ENCODE measurements around the gene BIRC7.

The BIRC7 gene, protein sequence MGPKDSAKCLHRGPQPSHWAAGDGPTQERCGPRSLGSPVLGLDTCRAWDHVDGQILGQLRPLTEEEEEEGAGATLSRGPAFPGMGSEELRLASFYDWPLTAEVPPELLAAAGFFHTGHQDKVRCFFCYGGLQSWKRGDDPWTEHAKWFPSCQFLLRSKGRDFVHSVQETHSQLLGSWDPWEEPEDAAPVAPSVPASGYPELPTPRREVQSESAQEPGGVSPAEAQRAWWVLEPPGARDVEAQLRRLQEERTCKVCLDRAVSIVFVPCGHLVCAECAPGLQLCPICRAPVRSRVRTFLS

DNA sequence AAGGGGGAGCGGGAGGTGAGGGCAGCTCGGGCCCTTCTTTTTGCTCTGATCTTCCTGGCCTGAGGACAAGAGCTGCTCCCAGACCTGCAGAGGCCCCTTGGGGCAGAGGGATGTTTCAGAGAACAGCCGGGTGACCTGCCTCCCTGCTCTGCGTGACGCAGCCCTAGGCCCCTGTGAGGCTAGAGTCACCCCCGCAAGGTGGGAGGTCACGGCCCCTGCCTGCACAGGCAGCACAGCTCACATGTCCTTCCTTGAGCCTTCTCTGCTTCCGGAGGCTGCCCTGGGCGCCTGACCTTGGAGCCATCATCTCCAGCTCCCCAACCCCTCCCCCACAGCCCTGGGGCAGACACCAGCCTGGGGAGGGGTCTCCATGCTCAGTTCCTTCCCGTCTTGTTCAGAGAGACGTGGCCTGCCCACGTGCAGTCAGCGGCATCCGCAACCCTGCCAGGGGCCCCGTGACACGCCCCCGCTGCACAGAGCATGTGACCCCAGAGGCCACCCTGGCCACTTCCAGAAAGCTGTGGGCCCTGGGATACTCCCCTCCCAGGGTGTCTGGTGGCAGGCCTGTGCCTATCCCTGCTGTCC lies at the start of gene BIRC7:
BIRC7 (plus strand) TSS at position 507 of the 585 bp plus-strand sequence. CDS start 192 bp downstream, outside the sequence.
- no peak for DNase-seq

DNA sequence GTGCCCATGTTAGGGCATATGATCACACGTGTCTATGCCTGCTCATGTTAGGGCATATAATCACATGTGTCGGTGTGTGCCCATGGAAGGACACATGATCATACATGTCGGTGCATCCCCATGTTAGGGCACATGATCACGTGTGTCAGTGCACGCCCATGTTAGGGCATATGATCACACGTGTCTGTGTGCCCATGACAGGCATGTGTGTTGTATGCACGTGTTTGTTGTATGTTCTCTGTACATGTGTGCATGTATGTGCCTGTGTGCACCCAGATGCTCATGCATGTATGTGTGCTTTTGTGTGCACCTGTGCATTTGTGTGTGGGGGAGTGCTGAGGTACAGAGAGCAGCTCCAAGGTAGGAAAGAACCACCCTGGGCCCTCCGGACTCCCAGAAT lies 49.6 kb upstream of the BIRC7 start:
- DNase-seq: no peak

DNA sequence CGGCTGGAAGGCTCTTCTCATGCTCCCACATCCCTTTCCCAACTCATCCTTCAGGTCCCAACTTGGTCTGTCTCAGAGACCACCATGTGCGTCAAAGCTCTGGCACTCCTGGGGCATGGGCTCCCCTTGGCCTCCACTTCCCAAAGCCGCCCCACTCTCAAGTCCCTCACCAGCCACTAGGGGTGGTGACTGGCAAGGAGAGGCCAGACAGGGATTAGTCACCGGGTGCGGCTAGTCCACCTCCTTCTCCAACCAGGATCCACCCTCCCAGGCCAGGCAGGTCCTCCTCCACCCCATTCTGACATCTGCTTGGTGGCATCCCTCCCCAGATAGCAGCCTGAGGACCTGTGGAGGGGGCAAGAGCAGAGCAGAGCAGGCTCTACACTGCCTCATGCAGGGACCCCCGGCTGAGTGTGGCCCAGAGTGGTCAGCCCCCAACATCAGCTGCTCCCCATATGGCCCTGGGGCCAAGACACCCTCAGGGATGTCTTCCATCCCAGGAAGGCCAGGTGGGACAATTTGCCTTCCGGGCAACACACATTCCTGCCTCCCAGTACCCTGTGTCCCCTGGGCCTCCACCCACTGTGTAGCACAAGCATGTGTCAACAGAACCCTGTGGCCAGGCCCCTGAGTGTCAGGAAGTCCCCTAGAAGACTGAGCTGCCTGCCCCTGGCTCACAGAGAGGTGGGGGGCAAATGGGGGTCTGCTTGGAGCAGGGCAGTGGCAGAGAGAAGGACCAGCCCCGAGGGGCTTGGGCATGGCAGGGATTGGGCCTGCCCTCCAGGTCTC lies 49.0 kb upstream of the BIRC7 start:
- DNase-seq: no peak

DNA sequence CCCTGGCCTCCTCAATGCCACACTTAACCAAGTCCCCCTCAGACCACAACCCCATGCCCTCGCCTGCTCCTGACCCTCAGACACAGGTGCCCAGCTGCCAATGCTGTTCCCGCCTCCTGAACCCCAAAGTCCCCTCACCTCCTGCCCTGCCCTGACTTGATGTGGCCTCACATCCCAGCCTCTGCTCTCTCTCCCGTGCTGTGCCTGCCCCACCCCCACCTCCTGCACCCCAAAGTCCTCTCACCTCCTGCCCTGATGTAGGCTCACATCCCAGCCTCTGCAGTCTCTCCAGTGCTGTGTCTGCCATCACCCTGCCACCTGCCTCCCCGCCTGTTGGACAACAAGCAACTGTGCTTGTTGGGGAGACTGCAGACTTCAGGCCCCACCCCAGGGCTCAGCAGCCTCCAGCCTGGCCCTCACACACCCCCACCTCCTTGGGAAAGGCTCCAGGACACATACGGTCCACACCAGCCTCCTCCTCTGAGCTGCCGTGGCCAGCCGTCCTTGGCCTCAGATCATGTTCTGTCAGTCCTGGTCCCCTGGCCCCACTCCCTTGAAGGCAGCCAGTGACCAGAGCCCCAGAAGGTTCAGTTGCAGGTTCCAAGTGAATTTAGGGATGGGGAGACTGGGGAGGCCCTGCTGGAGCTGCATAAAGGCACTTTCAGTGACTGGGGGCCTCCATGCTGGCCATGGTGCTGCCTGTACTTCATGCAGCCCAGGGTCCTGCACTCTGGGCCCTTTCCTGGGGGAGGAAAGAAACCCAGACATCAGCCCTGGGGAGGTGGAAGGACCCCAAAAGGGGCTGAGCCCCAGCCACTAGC lies 48.2 kb upstream of the BIRC7 start:
- no peak for DNase-seq

DNA sequence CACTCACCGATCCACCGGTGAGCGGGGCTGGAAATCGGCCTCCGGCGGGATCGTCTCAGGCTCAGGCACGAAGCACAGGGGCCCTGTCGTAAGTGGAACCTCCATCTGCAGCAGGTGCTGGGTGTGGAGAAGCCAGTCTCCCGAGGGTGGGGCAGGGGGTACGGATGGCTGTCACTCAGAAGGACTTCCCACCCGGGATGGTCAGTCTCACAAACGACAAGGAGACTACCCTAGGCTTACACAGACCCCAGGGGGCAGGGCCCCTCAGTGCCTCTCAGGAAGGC lies 47.6 kb upstream of the BIRC7 start:
- no peak for DNase-seq

DNA sequence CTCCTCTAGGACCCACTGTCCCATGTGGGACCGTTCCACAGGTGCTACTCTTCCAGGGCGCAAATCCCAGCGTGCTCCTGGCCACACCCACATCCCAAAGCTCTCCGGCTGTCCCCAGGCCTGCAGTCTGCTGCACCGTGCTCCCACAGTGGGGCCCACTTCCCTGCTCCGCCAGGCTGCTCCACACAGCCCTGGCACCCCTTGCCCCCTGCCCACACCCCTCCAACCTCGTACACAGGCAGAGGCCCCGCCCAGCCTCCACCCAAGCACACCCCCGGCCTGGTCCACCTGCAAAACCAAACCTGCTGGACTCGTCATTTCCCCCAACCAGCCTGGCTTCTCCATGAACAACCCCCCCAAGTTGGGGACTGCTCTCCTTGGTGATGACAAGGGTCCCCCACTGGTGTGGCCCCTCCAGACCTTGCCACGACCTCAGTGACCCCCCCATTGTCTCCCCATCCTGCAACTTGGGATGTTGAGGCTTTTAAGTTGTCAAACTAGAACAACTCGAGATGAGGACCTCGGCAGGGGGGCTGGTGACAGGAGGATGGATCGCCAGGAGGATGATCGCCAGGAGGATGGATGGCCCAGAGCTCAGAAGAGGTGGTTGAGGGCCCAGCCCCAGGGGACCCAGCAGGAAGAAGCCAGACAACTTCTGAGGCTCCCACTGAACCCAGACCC lies 46.9 kb upstream of the BIRC7 start:
- DNase-seq: no peak

DNA sequence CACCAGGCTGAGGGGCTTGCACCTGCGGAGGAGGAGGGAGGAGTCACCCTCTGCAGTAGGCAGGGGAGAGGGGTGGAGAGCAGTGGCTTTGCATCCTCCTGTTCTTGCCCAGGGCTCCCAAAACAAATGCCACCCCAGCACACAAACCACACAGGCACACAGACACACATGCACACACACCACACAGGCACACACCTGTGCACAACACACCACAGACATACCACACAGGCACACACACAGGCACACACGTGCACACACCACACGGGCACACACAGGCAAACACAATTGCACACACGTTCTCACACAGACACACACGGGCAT lies 46.4 kb upstream of the BIRC7 start:
- no peak for DNase-seq

DNA sequence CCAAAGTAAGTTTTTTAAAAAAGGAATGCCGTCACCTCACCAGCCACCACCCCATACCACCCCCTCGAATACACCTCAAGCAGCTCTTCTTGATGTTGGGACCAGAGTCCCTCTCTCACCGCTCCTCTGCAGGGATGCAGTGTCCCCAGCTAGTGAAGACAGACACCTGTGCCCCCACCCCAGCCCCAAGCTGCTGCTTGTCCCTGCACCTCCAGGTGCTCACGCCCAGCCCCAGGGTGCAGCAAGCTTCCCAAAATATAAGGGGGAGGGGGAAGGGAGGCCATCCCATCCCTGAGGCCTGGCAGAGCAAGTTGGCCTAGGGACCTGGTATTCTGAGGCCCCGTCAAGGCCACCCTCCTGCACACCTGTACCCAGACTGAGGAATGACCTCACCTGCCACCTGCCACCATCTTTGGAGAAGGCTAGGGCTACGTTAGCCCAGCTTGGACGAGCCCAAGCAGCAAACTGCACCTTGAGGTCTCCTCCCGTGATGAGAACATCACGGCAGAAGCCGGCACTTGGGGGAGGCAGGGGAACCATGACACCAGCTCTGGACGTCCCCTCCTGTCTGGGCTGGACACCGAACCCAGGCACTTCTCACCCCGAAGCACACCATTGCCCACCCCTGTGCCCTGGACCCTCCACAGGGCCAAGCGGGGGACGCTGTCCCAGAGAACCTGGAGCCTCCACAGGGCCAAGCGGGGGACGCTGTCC lies 45.7 kb upstream of the BIRC7 start:
- no peak for DNase-seq

DNA sequence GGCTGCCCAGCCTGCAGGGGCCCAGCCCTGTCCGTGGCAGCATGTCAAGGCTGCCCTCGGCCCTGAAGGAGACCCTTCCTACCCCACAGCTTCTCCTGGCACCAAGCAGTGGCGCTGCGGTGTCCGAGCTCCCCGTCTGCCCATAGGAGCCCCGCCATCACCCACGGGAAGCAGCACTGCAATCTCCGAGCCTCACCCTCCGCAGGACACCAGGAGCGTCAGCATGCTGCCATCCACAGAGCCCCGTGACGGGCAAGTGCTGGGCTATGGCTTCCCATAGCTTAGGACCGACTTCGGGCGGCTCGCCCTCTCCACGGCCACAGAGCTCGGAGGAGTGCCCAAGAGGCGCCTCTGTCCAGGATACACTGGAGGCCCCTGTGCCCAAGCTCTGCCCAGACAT lies 44.9 kb upstream of the BIRC7 start:
- DNase-seq: no peak

DNA sequence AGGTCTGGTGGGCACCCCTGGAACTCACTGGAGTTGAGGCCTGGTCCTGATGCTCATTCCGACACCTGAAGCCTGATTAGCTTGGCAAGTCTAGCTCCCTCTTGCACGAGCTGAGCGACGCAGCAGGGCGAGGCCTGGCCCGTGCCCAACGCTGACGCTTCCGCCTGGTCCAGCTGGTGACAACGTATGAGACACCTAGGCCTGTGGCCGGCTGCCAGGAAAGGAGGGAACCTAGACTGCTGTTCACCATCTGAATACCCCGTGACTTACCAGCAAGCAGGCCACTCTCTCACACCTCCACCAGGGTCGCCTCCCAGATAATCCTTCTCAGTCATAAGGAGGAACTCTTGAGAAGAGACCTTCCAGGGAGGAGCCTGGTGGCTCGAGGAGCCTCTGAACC lies 44.3 kb upstream of the BIRC7 start:
- DNase-seq: peak; percentile 92

DNA sequence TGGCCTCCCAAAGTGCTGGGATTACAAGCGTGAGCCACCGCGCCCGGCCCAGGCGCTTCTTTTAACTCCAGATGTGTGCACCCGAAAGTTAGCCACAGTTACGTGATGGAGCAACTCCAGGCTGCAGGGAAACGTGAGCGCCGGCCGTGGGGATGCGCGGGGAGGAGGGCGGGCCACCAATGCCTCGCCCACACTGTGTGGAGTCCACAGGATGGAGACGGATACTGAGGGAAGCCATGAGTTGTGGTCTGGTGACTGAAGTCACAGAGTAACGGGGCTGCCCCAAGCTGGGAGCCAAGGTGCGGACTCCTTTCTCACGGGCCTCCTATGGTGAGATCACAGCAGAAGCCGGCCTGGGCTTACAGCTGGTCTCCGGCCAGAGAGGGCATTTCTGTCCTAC lies 43.0 kb upstream of the BIRC7 start:
- no peak for DNase-seq

DNA sequence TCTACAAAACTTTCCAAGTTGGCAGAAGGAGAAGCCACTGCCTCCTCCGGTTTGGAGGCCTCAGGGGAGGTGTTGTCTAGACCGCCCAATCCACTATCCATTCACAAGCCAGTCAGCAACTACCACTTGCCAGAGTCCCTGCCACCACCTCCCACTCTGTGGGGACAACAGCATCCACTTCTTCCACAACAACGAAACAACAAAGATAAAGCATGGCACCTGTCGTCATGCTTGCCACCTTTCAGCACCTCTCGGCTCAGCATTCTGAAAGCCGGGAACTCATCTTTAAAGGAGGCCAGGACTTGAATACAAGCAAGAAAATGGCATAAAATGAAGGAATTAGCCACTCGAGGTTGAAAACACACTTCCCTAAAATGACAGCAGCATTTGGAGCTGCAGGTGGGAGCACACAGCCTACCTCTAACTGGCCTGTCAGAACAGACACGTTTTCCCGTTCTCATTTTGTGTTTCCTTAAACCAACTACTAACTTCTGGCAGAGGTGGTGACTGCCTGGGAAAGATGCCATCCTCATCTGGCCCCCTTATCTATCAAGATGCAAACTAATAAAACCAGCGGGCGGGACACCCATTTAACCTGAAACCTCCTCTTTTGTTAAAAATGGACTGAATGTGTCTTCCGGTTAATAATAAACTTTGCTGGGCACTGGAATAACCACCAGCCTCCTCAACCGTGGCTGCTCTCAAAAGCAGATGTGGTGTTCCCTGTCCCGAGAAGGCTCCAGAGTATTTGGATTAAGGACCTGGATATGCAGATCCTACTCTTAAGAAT lies 41.5 kb upstream of the BIRC7 start:
- DNase-seq: no peak

DNA sequence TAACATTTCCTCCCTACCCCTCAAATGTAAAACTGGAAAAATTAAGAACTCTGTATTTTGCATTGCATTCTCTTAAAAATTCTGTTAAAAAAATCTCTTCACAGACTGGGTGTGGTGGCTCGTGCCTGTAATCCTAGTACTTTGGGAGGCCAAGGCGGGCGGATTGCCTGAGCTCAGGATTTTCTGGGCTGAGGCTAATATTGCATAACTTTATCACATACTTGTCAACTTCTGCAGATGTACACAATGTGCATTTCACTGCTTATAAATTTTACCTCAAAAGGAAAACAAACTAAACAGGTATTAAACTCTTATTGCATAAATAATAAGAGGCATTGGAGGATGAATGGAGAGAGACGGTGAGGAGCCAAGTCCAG lies 40.9 kb upstream of the BIRC7 start:
- no peak for DNase-seq

DNA sequence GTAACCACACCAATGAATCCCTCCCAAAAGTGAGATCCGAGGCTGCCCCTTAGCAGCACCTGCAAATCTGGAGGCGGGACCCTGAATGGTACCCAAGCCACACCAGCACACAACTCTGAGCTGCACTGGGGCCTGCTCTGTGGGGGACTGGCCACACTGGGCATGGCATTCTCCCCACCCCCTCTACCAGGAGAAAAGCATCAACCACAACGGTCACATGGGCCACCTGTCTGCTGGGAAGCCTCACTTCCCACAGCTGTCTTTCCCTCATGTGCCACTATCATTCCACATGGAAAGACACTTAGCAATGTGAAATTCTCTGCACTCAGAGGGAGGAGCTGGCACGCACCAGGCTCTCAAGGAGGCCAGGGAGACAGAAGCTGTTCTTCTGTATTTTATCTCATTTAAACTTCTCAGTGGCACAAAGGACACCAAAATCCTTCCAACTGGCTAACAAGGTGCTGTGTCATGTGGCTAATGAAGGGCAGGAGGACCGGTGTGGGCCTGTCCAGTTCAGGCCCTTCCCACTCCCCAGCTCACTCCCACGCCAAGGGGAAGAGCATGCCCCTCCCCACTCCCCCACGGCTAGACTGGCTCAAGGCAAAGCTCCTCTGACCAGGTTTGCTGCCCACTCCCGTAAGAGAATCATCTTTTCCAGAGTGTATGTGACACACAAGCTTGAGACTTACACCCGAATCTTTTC lies 38.8 kb upstream of the BIRC7 start:
- no peak for DNase-seq

DNA sequence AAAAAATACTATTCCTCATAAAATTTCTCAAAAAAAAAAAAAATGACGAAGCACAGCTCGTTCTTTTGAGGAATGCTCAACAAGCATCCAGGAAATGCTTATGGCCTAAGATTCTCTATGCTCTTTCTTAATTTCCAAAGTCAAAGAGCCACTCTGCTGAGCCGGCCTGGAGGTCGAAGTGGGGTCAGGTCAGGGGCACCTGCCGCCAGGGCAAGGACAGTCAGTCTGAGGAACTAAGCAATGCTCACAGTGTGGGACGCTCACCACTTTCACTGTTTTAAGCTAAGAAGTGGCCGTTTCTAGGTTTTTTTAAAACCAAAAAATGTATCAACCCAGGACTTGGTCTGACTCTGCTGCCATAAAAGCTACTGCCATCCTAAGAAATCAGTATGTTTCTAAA lies 37.1 kb upstream of the BIRC7 start:
- DNase-seq: no peak

DNA sequence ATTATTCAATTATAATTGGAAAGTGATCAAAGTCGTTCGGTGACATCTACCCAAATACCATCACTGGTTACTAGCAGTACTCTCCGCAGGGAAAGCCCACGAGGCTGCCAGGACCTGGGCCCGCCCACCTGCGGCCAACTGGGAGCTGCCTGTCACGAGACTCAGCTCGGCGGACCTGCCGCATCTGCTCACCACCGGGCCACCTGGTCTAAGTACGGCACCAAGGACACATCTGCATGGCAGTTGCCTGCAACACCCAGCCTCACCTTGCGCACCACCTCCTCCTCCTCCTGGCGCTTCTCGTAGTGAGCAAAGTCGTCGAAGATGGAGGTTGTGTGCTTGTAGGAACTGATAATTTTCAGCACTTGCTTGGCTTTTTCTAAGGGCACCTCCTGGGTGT lies 33.7 kb upstream of the BIRC7 start:
- DNase-seq: no peak

DNA sequence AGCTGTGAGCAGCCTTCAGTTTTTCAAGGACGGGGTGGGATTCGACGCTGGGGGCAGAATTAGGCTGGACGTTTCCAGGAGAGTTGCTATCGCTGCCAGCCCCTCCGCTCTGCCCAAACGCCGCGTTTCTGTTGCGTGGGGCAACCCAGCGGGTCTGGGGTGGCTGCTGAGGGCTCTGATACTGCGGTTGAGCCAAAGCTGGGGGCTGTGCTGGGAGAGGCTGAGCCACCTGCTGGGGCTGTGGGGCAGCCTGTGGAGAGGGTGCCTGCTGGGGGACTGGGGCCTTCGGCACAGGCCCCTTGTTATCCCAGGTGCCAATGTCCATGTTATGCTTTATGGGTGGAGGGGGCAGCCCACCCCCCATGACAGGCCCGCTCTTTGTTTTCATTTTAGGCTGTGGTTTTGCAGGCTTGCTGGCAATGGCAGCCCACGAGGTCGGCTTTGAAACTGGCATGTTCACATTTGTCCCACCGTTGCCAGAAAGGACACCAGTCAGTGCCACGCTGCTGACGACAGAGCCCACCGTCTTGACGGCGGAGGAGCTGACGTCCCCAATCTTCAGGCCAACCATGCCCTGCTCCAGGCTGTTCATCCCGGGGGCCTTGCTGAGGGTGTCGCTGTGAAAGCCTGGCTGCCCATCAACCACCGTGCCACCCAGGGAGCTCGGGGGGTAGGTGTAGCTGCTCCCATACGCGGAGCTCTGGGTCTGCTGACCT lies 32.7 kb upstream of the BIRC7 start:
- no peak for DNase-seq

DNA sequence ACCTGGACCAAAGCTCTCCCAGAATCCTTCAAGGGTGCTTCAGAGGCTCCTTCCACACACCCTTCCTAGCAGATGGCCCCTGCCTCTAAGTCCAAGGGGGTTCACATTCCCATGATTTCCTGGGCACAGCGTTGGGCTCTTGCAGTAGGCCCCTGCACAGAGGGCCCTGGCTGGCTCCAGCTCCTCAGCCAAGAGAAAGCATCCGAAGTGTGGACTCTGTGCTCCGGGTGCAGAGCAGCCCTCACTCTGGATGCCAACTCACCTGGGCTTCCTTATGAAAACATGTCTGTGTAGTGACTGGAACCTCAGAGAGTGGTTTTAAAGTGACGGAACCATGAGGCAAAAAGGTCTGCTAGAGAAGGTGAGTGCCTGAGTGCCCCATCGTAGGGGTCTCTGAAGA lies 31.3 kb upstream of the BIRC7 start:
- no peak for DNase-seq

DNA sequence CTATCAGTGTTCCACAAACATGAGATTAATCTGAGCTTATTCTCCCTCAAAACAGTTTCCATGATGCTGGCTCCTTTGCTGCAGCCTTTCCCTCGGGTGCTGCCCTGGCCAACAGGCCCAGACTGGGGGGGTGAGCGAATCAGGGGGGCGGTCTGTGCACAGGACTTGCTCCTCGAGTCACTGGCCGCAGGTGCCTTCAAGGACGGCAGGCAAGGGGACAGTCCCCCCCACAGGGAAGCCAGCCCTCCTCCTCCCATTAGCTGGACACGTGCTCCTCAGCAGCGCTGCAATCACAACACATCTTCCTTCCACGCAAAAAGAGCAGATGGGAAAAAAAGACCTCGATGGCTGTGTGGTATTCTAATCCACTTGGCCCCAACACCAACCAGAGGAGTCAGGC lies 29.8 kb upstream of the BIRC7 start:
- DNase-seq: no peak

DNA sequence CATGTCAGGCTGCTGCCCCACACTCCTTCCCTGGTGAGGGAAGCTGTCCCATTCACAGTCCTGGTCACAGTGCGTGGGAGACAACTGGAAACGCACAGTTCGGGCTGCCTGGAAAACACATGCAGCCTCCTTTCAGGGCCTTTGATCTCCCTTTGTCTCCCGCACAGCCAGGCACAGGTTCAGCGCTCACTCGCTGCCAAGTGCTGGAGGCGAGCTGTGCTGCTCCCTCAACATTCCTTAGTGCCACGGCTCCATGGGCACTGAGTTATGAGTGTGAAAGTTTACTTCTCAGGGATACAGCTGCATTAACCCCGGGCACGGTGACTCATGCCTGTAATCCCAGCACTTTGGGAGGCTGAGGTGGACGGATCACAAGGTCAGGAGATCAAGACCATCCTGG lies 28.8 kb upstream of the BIRC7 start:
- DNase-seq: no peak
